ENCODE measurements around the gene SERPINB13.

- TF ChIP-seq CTCF (IDR thresholded peaks at IDR 0.05) (no peak), POLR2A (IDR thresholded peaks at IDR 0.05) (no peak)
Measured at GRCh38 chr18:63551769-63552168, 35.4 kb upstream of the SERPINB13 start.

Data from adrenal gland (tissue), 5 donors.